SJCRH30 (cell line): Measurements from ENCODE around the gene TELO2. TPM values are rescaled to one million over a fixed set of nuclear protein-coding genes. Genes with fewer than 3 reads are reported as not detected.

ENCODE experiments used
- DNase-seq, 2 experiments: peaks; one replicate each; pipeline ENCODE4 v3.0.0-alpha.2; 2015 to 2020
- H3K27ac ChIP-seq: fragments of 250-450 bp; sonication (Bioruptor Pico); 2 replicates; pipeline ENCODE4 v1.5.1; 2020; ENCODE audit warnings: mild to moderate bottlenecking, moderate library complexity
- H3K27me3 ChIP-seq: fragments of 250-450 bp; sonication (Bioruptor Pico); 2 replicates; pipeline ENCODE4 v1.5.1; 2020; ENCODE audit warnings: mild to moderate bottlenecking, moderate library complexity
- H3K36me3 ChIP-seq: fragments of 250-450 bp; sonication (Bioruptor Pico); 2 replicates; pipeline ENCODE4 v1.5.1; 2020; ENCODE audit warnings: mild to moderate bottlenecking, moderate library complexity
- H3K4me1 ChIP-seq: fragments of 250-450 bp; sonication (Bioruptor Pico); 2 replicates; pipeline ENCODE4 v1.5.1; 2020; ENCODE audit warnings: mild to moderate bottlenecking, moderate library complexity
- H3K4me3 ChIP-seq: fragments of 250-450 bp; sonication (Bioruptor Pico); 2 replicates; pipeline ENCODE4 v1.5.1; 2020; ENCODE audit warnings: mild to moderate bottlenecking, moderate library complexity
- H3K9me3 ChIP-seq: fragments of 250-450 bp; sonication (Bioruptor Pico); replicated peaks from 2 replicates; pipeline ENCODE4 v1.5.1; 2020; ENCODE audit warnings: mild to moderate bottlenecking, moderate library complexity
- total RNA-seq: library from RNA; depleted of rRNA; stranded (reverse); fragments of >200 nt; shearing (Covaris generic); gene quantifications from 2 replicates; pipeline ENCODE4 v1.2.3, GENCODE V29; 2014

The TELO2 gene
- total RNA-seq, 1 experiment from 2014 or later, result 27.9 TPM

- no peak for DNase-seq
- Histone ChIP-seq H3K27me3 (no peaks in the 10 kb centered on the region), H3K4me3 (no peak overlapping the region), H3K27ac (no peak overlapping the region), H3K9me3 (no peaks in the 10 kb centered on the region), H3K36me3 (peaks cover 40% of the 10 kb centered on the region), H3K4me1 (no peaks in the 10 kb centered on the region)
Measured at GRCh38 chr16:1506494-1507213, 13.5 kb downstream of the TELO2 start.

GRCh38 chr16:1508494-1509187 is 15.5 kb downstream of the TELO2 start:
- DNase-seq, result no peak
- H3K36me3 ChIP-seq, result peaks cover 23% of the 10 kb centered on the region
- no peak overlapping the region for H3K4me3 ChIP-seq
- no peak overlapping the region for H3K27ac ChIP-seq
- H3K9me3 ChIP-seq, result no peaks in the 10 kb centered on the region
- H3K27me3 ChIP-seq, result no peaks in the 10 kb centered on the region
- no peaks in the 10 kb centered on the region for H3K4me1 ChIP-seq

- no peak for DNase-seq
- H3K4me3 ChIP-seq, result no peak overlapping the region
- H3K36me3 ChIP-seq, result peaks cover 20% of the 10 kb centered on the region
- H3K4me1 ChIP-seq, result no peaks in the 10 kb centered on the region
- H3K9me3 ChIP-seq, result no peaks in the 10 kb centered on the region
- no peaks in the 10 kb centered on the region for H3K27me3 ChIP-seq
- H3K27ac ChIP-seq, result no peak overlapping the region
Measured at GRCh38 chr16:1509307-1510221, 16.4 kb downstream of the TELO2 start.

- H3K9me3 ChIP-seq, result no peaks in the 10 kb centered on the region
- H3K36me3 ChIP-seq, result peaks cover 17% of the 10 kb centered on the region
- no peak for DNase-seq
- no peaks in the 10 kb centered on the region for H3K4me1 ChIP-seq
- no peak overlapping the region for H3K27ac ChIP-seq
- no peaks in the 10 kb centered on the region for H3K27me3 ChIP-seq
- no peak overlapping the region for H3K4me3 ChIP-seq
Measured at GRCh38 chr16:1510272-1510671, 17.1 kb downstream of the TELO2 start.

GRCh38 chr16:1510941-1511351 is 17.8 kb downstream of the TELO2 start:
- Histone ChIP-seq H3K4me3 (no peak overlapping the region), H3K36me3 (peaks cover 17% of the 10 kb centered on the region), H3K4me1 (no peaks in the 10 kb centered on the region), H3K27ac (no peak overlapping the region), H3K27me3 (no peaks in the 10 kb centered on the region), H3K9me3 (no peaks in the 10 kb centered on the region)
- DNase-seq, result no peak

- no peak for DNase-seq
Measured at GRCh38 chr16:1511662-1512569, 18.8 kb downstream of the TELO2 start.

GRCh38 chr16:1512774-1513173 is 19.6 kb downstream of the TELO2 start:
- no peaks in the 10 kb centered on the region for H3K9me3 ChIP-seq
- H3K27me3 ChIP-seq, result no peaks in the 10 kb centered on the region
- no peak for DNase-seq
- no peak overlapping the region for H3K4me3 ChIP-seq
- H3K27ac ChIP-seq, result no peak overlapping the region
- no peaks in the 10 kb centered on the region for H3K4me1 ChIP-seq
- peaks cover 13% of the 10 kb centered on the region for H3K36me3 ChIP-seq

More at GRCh38 chr16:1511662-1512569, 18.8 kb downstream of the TELO2 start:
- no peaks in the 10 kb centered on the region for H3K27me3 ChIP-seq
- peaks cover 17% of the 10 kb centered on the region for H3K36me3 ChIP-seq
- no peak overlapping the region for H3K27ac ChIP-seq
- H3K4me1 ChIP-seq, result no peaks in the 10 kb centered on the region
- no peaks in the 10 kb centered on the region for H3K9me3 ChIP-seq
- H3K4me3 ChIP-seq, result no peak overlapping the region

GRCh38 chr16:1514507-1514906 is 21.3 kb downstream of the TELO2 start:
- DNase-seq, result no peak
- Histone ChIP-seq H3K36me3 (peaks cover 2% of the 10 kb centered on the region; the same call in 1 of the 2 replicates), H3K27ac (no peak overlapping the region), H3K9me3 (no peaks in the 10 kb centered on the region), H3K4me3 (no peak overlapping the region), H3K27me3 (no peaks in the 10 kb centered on the region), H3K4me1 (no peaks in the 10 kb centered on the region)

- Histone ChIP-seq H3K4me3 (no peak overlapping the region), H3K27ac (no peak overlapping the region), H3K27me3 (no peaks in the 10 kb centered on the region), H3K4me1 (no peaks in the 10 kb centered on the region), H3K9me3 (no peaks in the 10 kb centered on the region), H3K36me3 (no peaks in the 10 kb centered on the region)
- DNase-seq, result no peak
Measured at GRCh38 chr16:1518626-1519135, 25.5 kb downstream of the TELO2 start.

GRCh38 chr16:1519831-1520230 is 26.7 kb downstream of the TELO2 start:
- H3K9me3 ChIP-seq, result no peaks in the 10 kb centered on the region
- no peak overlapping the region for H3K27ac ChIP-seq
- DNase-seq, result no peak
- H3K4me3 ChIP-seq, result no peak overlapping the region
- no peaks in the 10 kb centered on the region for H3K4me1 ChIP-seq
- H3K27me3 ChIP-seq, result no peaks in the 10 kb centered on the region
- H3K36me3 ChIP-seq, result no peaks in the 10 kb centered on the region

GRCh38 chr16:1520461-1520860 is 27.3 kb downstream of the TELO2 start:
- H3K4me3 ChIP-seq, result no peak overlapping the region
- H3K36me3 ChIP-seq, result no peaks in the 10 kb centered on the region
- no peaks in the 10 kb centered on the region for H3K4me1 ChIP-seq
- H3K27me3 ChIP-seq, result no peaks in the 10 kb centered on the region
- H3K9me3 ChIP-seq, result no peaks in the 10 kb centered on the region
- H3K27ac ChIP-seq, result no peak overlapping the region
- DNase-seq, result no peak

- H3K4me3 ChIP-seq, result no peak overlapping the region
- H3K27ac ChIP-seq, result no peak overlapping the region
- no peaks in the 10 kb centered on the region for H3K9me3 ChIP-seq
- no peaks in the 10 kb centered on the region for H3K4me1 ChIP-seq
- no peaks in the 10 kb centered on the region for H3K27me3 ChIP-seq
- no peaks in the 10 kb centered on the region for H3K36me3 ChIP-seq
- DNase-seq, result no peak
Measured at GRCh38 chr16:1523581-1524245, 30.6 kb downstream of the TELO2 start.

GRCh38 chr16:1524366-1524765 is 31.2 kb downstream of the TELO2 start:
- Histone ChIP-seq H3K9me3 (no peaks in the 10 kb centered on the region), H3K27me3 (no peaks in the 10 kb centered on the region), H3K4me3 (no peak overlapping the region), H3K36me3 (no peaks in the 10 kb centered on the region), H3K4me1 (no peaks in the 10 kb centered on the region), H3K27ac (no peak overlapping the region)
- no peak for DNase-seq
